ENCODE measurements around the gene KRT71. TPM values are rescaled to one million over a fixed set of nuclear protein-coding genes. Genes with fewer than 3 reads are reported as not detected.

KRT71 gene
- total RNA-seq, 1 donor from 2014 or later: not detected

GRCh38 chr12:52530366-52530765 lies 22.6 kb downstream of the KRT71 start:
- Mint-ChIP-seq H3K9me3 (no peaks in the 10 kb centered on the region), H3K4me1 (ENCODE audit: low read depth) (no peaks in the 10 kb centered on the region), H3K4me3 (no peak overlapping the region), H3K27ac (no peak overlapping the region), H3K36me3 (ENCODE audit: low read depth) (no peaks in the 10 kb centered on the region), H3K27me3 (ENCODE audit: insufficient read depth) (no peaks in the 10 kb centered on the region)
- no peak for DNase-seq (ENCODE audit: low spot score)
- intact Hi-C loops (cut with micrococcal nuclease): no loop called here

- DNase-seq (ENCODE audit: low spot score): no peak
- H3K9me3 Mint-ChIP-seq: no peaks in the 10 kb centered on the region
- H3K27ac Mint-ChIP-seq: no peak overlapping the region
- H3K36me3 Mint-ChIP-seq (ENCODE audit: low read depth): no peaks in the 10 kb centered on the region
- intact Hi-C loops (cut with micrococcal nuclease): no loop called here
- H3K4me3 Mint-ChIP-seq: no peak overlapping the region
- H3K4me1 Mint-ChIP-seq (ENCODE audit: low read depth): no peaks in the 10 kb centered on the region
- no peaks in the 10 kb centered on the region for H3K27me3 Mint-ChIP-seq (ENCODE audit: insufficient read depth)
These were observed 23.1 kb downstream of the KRT71 start for GRCh38 chr12:52529846-52530245.

GRCh38 chr12:52529417-52529816 lies 23.5 kb downstream of the KRT71 start:
- Mint-ChIP-seq H3K4me3 (no peak overlapping the region), H3K36me3 (ENCODE audit: low read depth) (no peaks in the 10 kb centered on the region), H3K4me1 (ENCODE audit: low read depth) (no peaks in the 10 kb centered on the region), H3K27me3 (ENCODE audit: insufficient read depth) (no peaks in the 10 kb centered on the region), H3K9me3 (no peaks in the 10 kb centered on the region), H3K27ac (no peak overlapping the region)
- DNase-seq (ENCODE audit: low spot score): no peak
- intact Hi-C loops (cut with micrococcal nuclease): no loop called here

GRCh38 chr12:52528641-52529143 lies 24.3 kb downstream of the KRT71 start:
- Mint-ChIP-seq H3K27me3 (ENCODE audit: insufficient read depth) (no peaks in the 10 kb centered on the region), H3K4me3 (no peak overlapping the region), H3K4me1 (ENCODE audit: low read depth) (no peaks in the 10 kb centered on the region), H3K27ac (no peak overlapping the region), H3K36me3 (ENCODE audit: low read depth) (no peaks in the 10 kb centered on the region), H3K9me3 (no peaks in the 10 kb centered on the region)
- no peak for DNase-seq (ENCODE audit: low spot score)
- intact Hi-C loops (cut with micrococcal nuclease): no loop called here

- Mint-ChIP-seq H3K36me3 (ENCODE audit: low read depth) (no peaks in the 10 kb centered on the region), H3K4me3 (no peak overlapping the region), H3K9me3 (no peaks in the 10 kb centered on the region), H3K27me3 (ENCODE audit: insufficient read depth) (no peaks in the 10 kb centered on the region), H3K4me1 (ENCODE audit: low read depth) (no peaks in the 10 kb centered on the region), H3K27ac (no peak overlapping the region)
- intact Hi-C loops (cut with micrococcal nuclease): no loop called here
- DNase-seq (ENCODE audit: low spot score): no peak
These were observed 25.7 kb downstream of the KRT71 start for GRCh38 chr12:52527121-52527800.

- Mint-ChIP-seq H3K27ac (no peak overlapping the region), H3K4me3 (no peak overlapping the region), H3K36me3 (ENCODE audit: low read depth) (no peaks in the 10 kb centered on the region), H3K27me3 (ENCODE audit: insufficient read depth) (no peaks in the 10 kb centered on the region), H3K9me3 (no peaks in the 10 kb centered on the region), H3K4me1 (ENCODE audit: low read depth) (no peaks in the 10 kb centered on the region)
- intact Hi-C loops (cut with micrococcal nuclease): no loop called here
- DNase-seq (ENCODE audit: low spot score): no peak
These were observed 26.4 kb downstream of the KRT71 start for GRCh38 chr12:52526511-52526951.

GRCh38 chr12:52525661-52526499 lies 27.1 kb downstream of the KRT71 start:
- H3K27me3 Mint-ChIP-seq (ENCODE audit: insufficient read depth): no peaks in the 10 kb centered on the region
- H3K27ac Mint-ChIP-seq: no peak overlapping the region
- H3K36me3 Mint-ChIP-seq (ENCODE audit: low read depth): no peaks in the 10 kb centered on the region
- H3K4me3 Mint-ChIP-seq: no peak overlapping the region
- H3K4me1 Mint-ChIP-seq (ENCODE audit: low read depth): no peaks in the 10 kb centered on the region
- intact Hi-C loops (cut with micrococcal nuclease): no loop called here
- no peaks in the 10 kb centered on the region for H3K9me3 Mint-ChIP-seq
- no peak for DNase-seq (ENCODE audit: low spot score)

- Mint-ChIP-seq H3K27ac (no peak overlapping the region), H3K36me3 (ENCODE audit: low read depth) (no peaks in the 10 kb centered on the region), H3K4me1 (ENCODE audit: low read depth) (no peaks in the 10 kb centered on the region), H3K4me3 (no peak overlapping the region), H3K9me3 (no peaks in the 10 kb centered on the region), H3K27me3 (ENCODE audit: insufficient read depth) (no peaks in the 10 kb centered on the region)
- intact Hi-C loops (cut with micrococcal nuclease): no loop called here
- DNase-seq (ENCODE audit: low spot score): no peak
These were observed 27.9 kb downstream of the KRT71 start for GRCh38 chr12:52524898-52525591.

- H3K27ac Mint-ChIP-seq: no peak overlapping the region
- H3K27me3 Mint-ChIP-seq (ENCODE audit: insufficient read depth): no peaks in the 10 kb centered on the region
- no peaks in the 10 kb centered on the region for H3K9me3 Mint-ChIP-seq
- no peak for DNase-seq (ENCODE audit: low spot score)
- H3K36me3 Mint-ChIP-seq (ENCODE audit: low read depth): no peaks in the 10 kb centered on the region
- H3K4me3 Mint-ChIP-seq: no peak overlapping the region
- intact Hi-C loops (cut with micrococcal nuclease): no loop called here
- H3K4me1 Mint-ChIP-seq (ENCODE audit: low read depth): no peaks in the 10 kb centered on the region
These were observed 28.6 kb downstream of the KRT71 start for GRCh38 chr12:52524241-52524897.

- H3K4me3 Mint-ChIP-seq: no peak overlapping the region
- no peaks in the 10 kb centered on the region for H3K27me3 Mint-ChIP-seq (ENCODE audit: insufficient read depth)
- H3K27ac Mint-ChIP-seq: no peak overlapping the region
- H3K36me3 Mint-ChIP-seq (ENCODE audit: low read depth): no peaks in the 10 kb centered on the region
- H3K4me1 Mint-ChIP-seq (ENCODE audit: low read depth): no peaks in the 10 kb centered on the region
- intact Hi-C loops (cut with micrococcal nuclease): no loop called here
- DNase-seq (ENCODE audit: low spot score): no peak
- H3K9me3 Mint-ChIP-seq: no peaks in the 10 kb centered on the region
These were observed 29.1 kb downstream of the KRT71 start for GRCh38 chr12:52523824-52524223.

GRCh38 chr12:52522346-52523011 lies 30.5 kb downstream of the KRT71 start:
- H3K27ac Mint-ChIP-seq: no peak overlapping the region
- H3K4me3 Mint-ChIP-seq: no peak overlapping the region
- intact Hi-C loops (cut with micrococcal nuclease): no loop called here
- no peaks in the 10 kb centered on the region for H3K4me1 Mint-ChIP-seq (ENCODE audit: low read depth)
- DNase-seq (ENCODE audit: low spot score): no peak
- H3K27me3 Mint-ChIP-seq (ENCODE audit: insufficient read depth): no peaks in the 10 kb centered on the region
- H3K36me3 Mint-ChIP-seq (ENCODE audit: low read depth): no peaks in the 10 kb centered on the region
- no peaks in the 10 kb centered on the region for H3K9me3 Mint-ChIP-seq

GRCh38 chr12:52521568-52522266 lies 31.2 kb downstream of the KRT71 start:
- Mint-ChIP-seq H3K27me3 (ENCODE audit: insufficient read depth) (no peaks in the 10 kb centered on the region), H3K4me1 (ENCODE audit: low read depth) (no peaks in the 10 kb centered on the region), H3K27ac (no peak overlapping the region), H3K4me3 (no peak overlapping the region), H3K9me3 (no peaks in the 10 kb centered on the region), H3K36me3 (ENCODE audit: low read depth) (no peaks in the 10 kb centered on the region)
- no peak for DNase-seq (ENCODE audit: low spot score)
- intact Hi-C loops (cut with micrococcal nuclease): no loop called here
